ENCODE results near the gene ACKR3. TPM values are rescaled to one million over a fixed set of nuclear protein-coding genes. Genes with fewer than 3 reads are reported as not detected.

ACKR3 gene
- polyA plus RNA-seq, 3 donors from 2014 or later, result 3.1 to 7.8 (median 5.9) TPM

- no peak overlapping the region for H3K4me3 Mint-ChIP-seq
- peaks cover 0 to 3% of the 10 kb centered on the region in 2 donors for H3K4me1 Mint-ChIP-seq
- H3K36me3 Mint-ChIP-seq, result no peaks in the 10 kb centered on the region
- H3K27me3 Mint-ChIP-seq (ENCODE audit: low read depth in 3 of 3), result peaks cover 7 to 14% (median 8%) of the 10 kb centered on the region in 3 donors
- no peak overlapping the region for H3K27ac Mint-ChIP-seq
- DNase-seq, result no peak
- H3K9me3 Mint-ChIP-seq, result no peaks in the 10 kb centered on the region
These were observed 48.2 kb downstream of the ACKR3 start for GRCh38 chr2:236617796-236618195.

DNA sequence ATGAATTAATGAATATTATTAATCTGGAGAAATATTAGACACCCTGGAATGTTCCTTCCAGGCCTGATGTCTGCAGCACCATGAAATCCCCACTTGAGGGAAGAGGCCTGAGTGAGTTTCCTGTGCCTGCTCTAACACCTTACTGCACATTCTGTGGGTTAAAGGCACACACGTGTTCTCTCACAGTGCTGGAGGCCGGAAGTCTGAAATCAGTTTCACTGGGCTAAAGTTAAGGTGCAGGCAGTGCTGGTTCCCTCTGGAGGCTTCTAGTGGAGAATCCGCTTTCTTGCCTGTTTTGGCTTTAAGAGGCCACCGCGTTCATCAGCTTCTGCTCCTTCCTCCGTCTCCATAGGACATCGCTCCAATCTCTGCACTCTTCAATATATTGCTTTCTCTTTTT lies 48.7 kb downstream of the ACKR3 start:
- H3K27ac Mint-ChIP-seq, result no peak overlapping the region
- H3K4me3 Mint-ChIP-seq, result no peak overlapping the region
- no peak for DNase-seq
- peaks cover 7 to 14% (median 8%) of the 10 kb centered on the region in 3 donors for H3K27me3 Mint-ChIP-seq (ENCODE audit: low read depth in 3 of 3)
- no peaks in the 10 kb centered on the region for H3K9me3 Mint-ChIP-seq
- no peaks in the 10 kb centered on the region for H3K36me3 Mint-ChIP-seq
- H3K4me1 Mint-ChIP-seq, result peaks cover 0 to 3% of the 10 kb centered on the region in 2 donors

GRCh38 chr2:236619910-236620612 lies 50.4 kb downstream of the ACKR3 start:
- no peak for DNase-seq
- H3K27me3 Mint-ChIP-seq (ENCODE audit: low read depth in 3 of 3), result peaks cover 6 to 12% (median 7%) of the 10 kb centered on the region in 3 donors
- no peak overlapping the region for H3K27ac Mint-ChIP-seq
- H3K4me1 Mint-ChIP-seq, result peaks cover 0 to 3% of the 10 kb centered on the region in 2 donors
- H3K9me3 Mint-ChIP-seq, result no peaks in the 10 kb centered on the region
- H3K4me3 Mint-ChIP-seq, result no peak overlapping the region
- no peaks in the 10 kb centered on the region for H3K36me3 Mint-ChIP-seq

DNA sequence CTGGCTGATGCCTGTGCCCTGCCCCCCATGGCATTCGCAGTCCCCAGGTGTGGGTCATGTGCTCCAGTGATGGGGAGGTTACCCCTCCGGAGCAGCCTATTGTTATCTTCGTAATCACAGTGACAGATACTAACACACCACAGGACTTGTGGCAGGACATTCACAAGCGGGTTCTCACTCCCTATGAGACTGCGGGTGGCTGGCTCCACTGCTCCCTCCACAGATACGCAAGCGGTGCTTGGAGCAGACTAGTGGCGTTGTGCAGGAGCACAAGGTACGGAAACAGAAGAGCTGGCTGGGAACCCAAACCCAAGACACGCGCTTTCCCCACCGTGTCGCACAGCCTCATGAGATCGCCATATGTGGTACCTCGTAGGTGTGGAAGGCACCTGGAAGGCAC lies 52.2 kb downstream of the ACKR3 start:
- Mint-ChIP-seq H3K27ac (no peak overlapping the region), H3K27me3 (ENCODE audit: low read depth in 3 of 3) (peaks cover 5 to 9% (median 7%) of the 10 kb centered on the region in 3 donors), H3K4me3 (no peak overlapping the region), H3K9me3 (no peaks in the 10 kb centered on the region), H3K36me3 (no peaks in the 10 kb centered on the region), H3K4me1 (peaks cover 0 to 3% of the 10 kb centered on the region in 2 donors)
- no peak for DNase-seq

- Mint-ChIP-seq H3K27ac (no peak overlapping the region), H3K9me3 (no peaks in the 10 kb centered on the region), H3K4me3 (no peak overlapping the region), H3K4me1 (peaks cover 0 to 3% of the 10 kb centered on the region in 2 donors), H3K27me3 (ENCODE audit: low read depth in 3 of 3) (peaks cover 5 to 9% (median 7%) of the 10 kb centered on the region in 3 donors), H3K36me3 (no peaks in the 10 kb centered on the region)
- DNase-seq, result no peak
These were observed 52.6 kb downstream of the ACKR3 start for GRCh38 chr2:236622201-236622600.

GRCh38 chr2:236622660-236623059 lies 53.0 kb downstream of the ACKR3 start:
- no peak for DNase-seq
- Mint-ChIP-seq H3K27me3 (ENCODE audit: low read depth in 3 of 3) (peaks cover 5 to 9% (median 7%) of the 10 kb centered on the region in 3 donors), H3K36me3 (no peaks in the 10 kb centered on the region), H3K4me3 (no peak overlapping the region), H3K27ac (no peak overlapping the region), H3K9me3 (no peaks in the 10 kb centered on the region), H3K4me1 (peaks cover 0 to 3% of the 10 kb centered on the region in 2 donors)

- DNase-seq, result no peak
- Mint-ChIP-seq H3K27ac (no peak overlapping the region), H3K4me3 (no peak overlapping the region), H3K4me1 (peaks cover 0 to under 1% of the 10 kb centered on the region in 2 donors), H3K9me3 (no peaks in the 10 kb centered on the region), H3K36me3 (no peaks in the 10 kb centered on the region), H3K27me3 (ENCODE audit: low read depth in 3 of 3) (peaks cover 2 to 9% (median 2%) of the 10 kb centered on the region in 3 donors)
These were observed 54.2 kb downstream of the ACKR3 start for GRCh38 chr2:236623816-236624215.

- no peak for DNase-seq
- no peaks in the 10 kb centered on the region for H3K36me3 Mint-ChIP-seq
- H3K4me1 Mint-ChIP-seq, result no peaks in the 10 kb centered on the region
- no peaks in the 10 kb centered on the region for H3K9me3 Mint-ChIP-seq
- H3K27me3 Mint-ChIP-seq (ENCODE audit: low read depth in 3 of 3), result peaks cover 1 to 2% (median 2%) of the 10 kb centered on the region in 3 donors
- H3K27ac Mint-ChIP-seq, result no peak overlapping the region
- no peak overlapping the region for H3K4me3 Mint-ChIP-seq
These were observed 55.6 kb downstream of the ACKR3 start for GRCh38 chr2:236625156-236625690.

- no peak for DNase-seq
- no peaks in the 10 kb centered on the region for H3K4me1 Mint-ChIP-seq
- no peaks in the 10 kb centered on the region for H3K36me3 Mint-ChIP-seq
- H3K27me3 Mint-ChIP-seq (ENCODE audit: low read depth in 3 of 3), result peaks cover 0 to 2% (median 1%) of the 10 kb centered on the region in 3 donors
- H3K4me3 Mint-ChIP-seq, result no peak overlapping the region
- no peak overlapping the region for H3K27ac Mint-ChIP-seq
- no peaks in the 10 kb centered on the region for H3K9me3 Mint-ChIP-seq
These were observed 56.9 kb downstream of the ACKR3 start for GRCh38 chr2:236626391-236627150.

GRCh38 chr2:236627193-236627592 lies 57.6 kb downstream of the ACKR3 start:
- Mint-ChIP-seq H3K4me1 (no peaks in the 10 kb centered on the region), H3K9me3 (no peaks in the 10 kb centered on the region), H3K4me3 (no peak overlapping the region), H3K36me3 (no peaks in the 10 kb centered on the region), H3K27ac (no peak overlapping the region), H3K27me3 (ENCODE audit: low read depth in 3 of 3) (peaks cover 0 to 2% (median 1%) of the 10 kb centered on the region in 3 donors)
- no peak for DNase-seq

GRCh38 chr2:236627841-236628240 lies 58.2 kb downstream of the ACKR3 start:
- H3K36me3 Mint-ChIP-seq, result no peaks in the 10 kb centered on the region
- peaks cover 0 to 3% (median 1%) of the 10 kb centered on the region in 3 donors for H3K27me3 Mint-ChIP-seq (ENCODE audit: low read depth in 3 of 3)
- H3K27ac Mint-ChIP-seq, result no peak overlapping the region
- H3K4me1 Mint-ChIP-seq, result no peaks in the 10 kb centered on the region
- H3K9me3 Mint-ChIP-seq, result no peaks in the 10 kb centered on the region
- no peak for DNase-seq
- no peak overlapping the region for H3K4me3 Mint-ChIP-seq

DNA sequence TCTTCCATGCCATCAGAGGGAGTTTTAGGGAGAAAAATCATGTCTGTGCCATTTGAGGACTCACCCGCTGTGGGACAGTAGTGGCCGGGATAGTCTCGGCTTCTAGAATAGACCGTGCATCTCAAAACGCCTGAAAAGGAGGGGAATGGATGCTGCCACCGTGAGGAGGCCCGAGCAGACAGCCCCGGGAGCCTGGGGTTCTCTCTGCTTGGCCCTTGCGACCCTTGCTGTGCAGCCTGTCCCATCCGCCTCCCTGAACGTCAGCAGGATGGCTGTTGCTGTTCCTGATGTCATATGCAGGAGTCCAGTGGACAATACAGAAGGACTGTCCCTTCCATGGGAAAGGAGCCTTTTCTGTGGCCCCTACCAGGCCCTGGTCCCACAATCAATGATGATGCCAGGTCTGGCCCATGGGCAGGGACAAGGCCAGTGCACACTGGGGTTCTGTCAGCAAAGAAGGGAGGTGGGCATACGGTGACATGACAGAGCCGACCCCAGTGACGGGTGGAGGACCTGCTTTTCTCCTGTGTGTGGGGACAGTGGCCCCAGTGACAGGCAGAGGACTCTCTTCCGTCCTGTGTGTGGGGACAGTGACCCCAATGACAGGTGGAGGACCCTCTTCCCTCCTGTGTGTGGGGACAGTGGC lies 58.8 kb downstream of the ACKR3 start:
- H3K4me1 Mint-ChIP-seq, result no peaks in the 10 kb centered on the region
- H3K27me3 Mint-ChIP-seq (ENCODE audit: low read depth in 3 of 3), result peaks cover 0 to 4% (median 1%) of the 10 kb centered on the region in 3 donors
- H3K27ac Mint-ChIP-seq, result no peak overlapping the region
- H3K36me3 Mint-ChIP-seq, result no peaks in the 10 kb centered on the region
- DNase-seq, result no peak
- H3K9me3 Mint-ChIP-seq, result no peaks in the 10 kb centered on the region
- no peak overlapping the region for H3K4me3 Mint-ChIP-seq

- Mint-ChIP-seq H3K27me3 (ENCODE audit: low read depth in 3 of 3) (peaks cover 0 to 6% (median 1%) of the 10 kb centered on the region in 3 donors), H3K27ac (no peak overlapping the region), H3K4me3 (no peak overlapping the region), H3K36me3 (no peaks in the 10 kb centered on the region), H3K4me1 (no peaks in the 10 kb centered on the region), H3K9me3 (no peaks in the 10 kb centered on the region)
- DNase-seq, result no peak
These were observed 59.5 kb downstream of the ACKR3 start for GRCh38 chr2:236628981-236629605.
